Nucleus accumbens (tissue), 56 donors: ENCODE results near the gene PODXL.
A peak's percentile ranks its signal among the peaks of the same experiment; 100 is the strongest.
"Not testable (repeated sequence)": the region's sequence is repeated elsewhere in the genome, so short reads cannot be mapped to it uniquely, and the experiment has no call there.

Source experiments
- DNase-seq, 56 donors: peaks; one replicate each; lab custom pipeline; 2025; lab: John Stamatoyannopoulos, UW

PODXL gene

DNA sequence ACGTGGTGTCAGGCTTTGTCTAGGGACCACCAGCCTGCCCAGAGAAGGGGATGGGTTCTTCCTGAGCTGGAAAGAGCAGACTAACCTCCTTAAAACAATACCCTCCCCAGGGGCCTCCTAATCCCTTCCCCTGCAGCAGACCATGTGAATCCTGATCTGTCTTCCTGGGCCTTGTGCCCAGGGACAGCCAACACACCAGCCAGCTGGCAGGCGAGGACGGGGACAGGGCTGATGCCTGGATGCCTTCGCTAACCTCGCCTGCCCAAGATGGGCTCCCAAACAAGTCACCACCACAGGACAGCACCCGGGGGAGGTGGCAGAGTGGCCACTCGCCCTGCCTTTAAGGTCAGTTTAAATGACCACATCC, 17.6 kb downstream of the PODXL start:
- peak in 3 of 56 donors; percentile 8 to 25 (median 14) for DNase-seq

DNA sequence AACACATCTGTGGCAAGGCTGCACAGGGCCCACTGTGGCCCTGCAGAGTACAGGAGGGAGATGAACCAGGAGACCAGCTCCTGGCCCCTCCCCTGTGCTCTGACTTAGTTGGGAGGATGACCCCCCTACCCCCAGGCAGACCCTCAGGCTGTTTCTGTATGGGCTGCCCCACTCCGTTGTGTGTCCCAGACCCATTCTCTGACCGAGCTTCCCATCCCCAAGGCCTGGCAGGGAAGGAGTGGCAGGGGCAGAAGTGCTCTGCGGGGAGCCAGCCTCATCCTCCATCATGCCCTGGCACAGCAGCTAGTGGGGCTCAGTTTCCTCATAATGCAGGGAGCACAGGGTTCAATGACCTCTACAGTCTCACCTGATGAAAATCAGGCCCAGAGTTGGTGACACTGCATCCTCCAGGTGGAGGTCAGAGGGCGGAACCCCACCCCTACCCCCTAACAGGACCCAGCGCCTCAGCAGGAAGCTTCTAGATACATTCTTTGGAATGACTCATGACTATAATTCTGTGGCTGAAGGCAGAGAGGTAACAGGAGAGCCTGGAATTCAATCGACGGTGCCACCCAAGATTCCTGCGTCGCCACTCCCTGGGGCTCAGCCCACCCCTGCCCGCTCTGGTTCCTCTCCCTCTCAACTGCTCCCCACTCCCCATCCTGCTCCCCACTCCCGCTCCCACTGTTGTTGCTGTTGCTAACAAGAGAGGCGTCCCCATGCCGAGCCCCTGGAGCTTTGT, 18.2 kb downstream of the PODXL start:
- DNase-seq = no peak

DNA sequence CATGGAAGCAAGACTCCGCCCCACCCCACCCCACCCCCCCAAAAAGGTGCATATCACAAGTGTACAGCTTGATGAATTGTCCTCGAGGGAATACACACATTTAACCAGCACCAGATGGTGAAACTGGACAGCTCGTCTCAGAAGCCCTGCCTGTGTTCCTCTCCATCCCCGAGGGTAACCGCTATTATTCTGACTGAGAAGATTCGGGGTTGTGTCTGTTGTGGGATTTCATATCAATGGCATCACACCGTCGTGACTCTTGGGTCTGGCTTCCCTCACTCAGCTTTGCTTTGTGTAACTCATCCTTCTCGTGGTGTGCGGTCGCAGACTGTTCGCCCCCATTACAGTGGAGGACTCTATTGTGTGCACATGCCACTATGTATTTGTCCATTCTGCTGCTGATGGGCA, 18.9 kb downstream of the PODXL start:
- no peak for DNase-seq

GRCh38 chr7:131536361-131536849, 20.0 kb downstream of the PODXL start:
- no peak for DNase-seq

DNA sequence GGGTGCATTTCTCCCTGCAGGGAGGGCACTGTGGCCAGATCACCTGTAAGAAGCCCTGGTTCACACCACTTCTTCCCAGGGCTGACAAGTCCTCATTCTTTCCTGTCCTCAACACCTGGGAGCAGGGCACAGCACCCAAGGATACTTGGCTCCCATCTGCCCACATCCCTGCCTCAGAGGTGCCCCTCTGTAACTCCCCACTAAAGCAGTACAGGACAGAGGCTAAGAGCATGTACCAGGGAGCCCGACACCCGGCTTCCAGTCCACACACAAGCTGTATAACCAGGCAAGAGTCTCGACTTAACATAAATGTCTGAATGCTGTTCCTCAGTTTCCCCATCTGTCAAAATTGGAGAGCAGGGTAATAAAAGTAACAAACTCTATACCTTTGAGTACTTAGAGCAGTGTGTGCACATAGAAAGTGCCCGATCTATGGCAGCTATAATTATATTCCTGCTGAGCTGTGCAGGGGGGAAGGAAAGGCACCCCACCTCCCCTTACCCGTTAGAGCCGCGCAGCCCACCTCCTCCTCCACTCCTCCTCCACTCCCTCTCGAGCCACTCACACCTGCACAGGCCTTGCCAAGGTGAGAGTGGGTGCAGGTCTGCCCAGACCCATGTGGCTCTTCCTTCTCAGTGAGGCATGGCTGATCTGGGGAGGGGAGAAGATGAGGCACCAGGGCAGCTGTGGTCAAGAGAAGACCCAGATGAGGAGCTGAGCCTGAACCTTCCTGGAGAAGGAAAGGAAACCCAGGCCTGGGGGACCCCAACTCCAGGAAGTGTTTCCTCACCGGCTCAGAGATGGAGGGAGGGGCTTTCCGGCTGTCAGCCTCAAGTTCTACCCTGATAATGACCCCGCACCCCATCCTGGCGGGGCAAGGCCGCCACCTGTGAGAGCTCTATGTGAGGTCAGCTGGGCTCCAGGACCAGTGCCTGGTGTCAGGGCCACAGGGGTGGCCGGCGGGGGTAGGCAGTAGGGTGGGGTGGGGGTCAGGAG, 22.6 kb downstream of the PODXL start:
- DNase-seq = no peak

- no peak for DNase-seq
These were observed 23.3 kb downstream of the PODXL start for GRCh38 chr7:131533151-131533559.

GRCh38 chr7:131532570-131533091, 23.8 kb downstream of the PODXL start:
- DNase-seq = no peak

- no peak for DNase-seq
These were observed 26.3 kb downstream of the PODXL start for GRCh38 chr7:131530137-131530536.

GRCh38 chr7:131529617-131530016, 26.8 kb downstream of the PODXL start:
- no peak for DNase-seq

- no peak for DNase-seq
These were observed 27.2 kb downstream of the PODXL start for GRCh38 chr7:131529179-131529578.

DNA sequence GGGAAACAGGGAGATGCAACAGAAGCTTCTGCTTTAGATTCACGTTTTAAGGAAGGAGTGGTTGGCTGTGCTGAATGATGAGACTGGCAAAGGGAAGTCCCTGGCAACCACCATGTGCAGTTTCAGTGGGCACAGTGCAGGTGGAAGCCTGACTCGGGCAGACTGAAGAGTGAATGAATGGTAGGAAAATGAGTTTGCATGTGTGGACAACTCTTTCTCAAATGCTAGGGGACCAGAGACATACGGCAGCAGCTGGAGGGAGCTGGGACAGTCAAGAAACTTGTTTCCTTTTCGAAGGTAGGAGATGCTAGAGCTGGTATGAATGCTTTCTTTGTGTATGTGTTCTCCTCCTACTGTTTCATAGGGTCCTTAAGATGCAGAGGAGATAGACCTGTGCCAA, 29.0 kb downstream of the PODXL start:
- DNase-seq = no peak

- no peak for DNase-seq
These were observed 30.6 kb downstream of the PODXL start for GRCh38 chr7:131525820-131526219.

- no peak for DNase-seq
These were observed 31.7 kb downstream of the PODXL start for GRCh38 chr7:131524703-131525102.

DNA sequence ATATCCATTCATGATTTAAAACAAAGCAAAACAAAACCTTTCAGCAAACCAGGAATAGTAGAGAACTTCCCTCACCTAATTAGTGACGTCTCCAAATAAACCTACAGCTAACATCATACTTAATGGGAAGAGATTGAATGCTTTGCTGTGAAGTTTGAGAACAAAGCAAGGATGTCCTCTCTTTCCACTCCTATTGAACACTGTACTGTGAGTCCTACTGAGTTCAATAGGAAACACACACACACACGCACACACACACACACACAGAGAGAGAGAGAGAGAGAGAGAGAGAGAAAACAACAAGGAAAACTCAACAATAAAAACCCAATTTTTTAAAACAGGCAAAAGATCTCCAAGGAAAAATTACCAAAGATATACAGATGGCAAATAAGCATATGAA, 32.3 kb downstream of the PODXL start:
- DNase-seq = no peak

GRCh38 chr7:131522325-131522930, 34.0 kb downstream of the PODXL start:
- DNase-seq = no peak

GRCh38 chr7:131521651-131522163, 34.7 kb downstream of the PODXL start:
- no peak for DNase-seq

DNA sequence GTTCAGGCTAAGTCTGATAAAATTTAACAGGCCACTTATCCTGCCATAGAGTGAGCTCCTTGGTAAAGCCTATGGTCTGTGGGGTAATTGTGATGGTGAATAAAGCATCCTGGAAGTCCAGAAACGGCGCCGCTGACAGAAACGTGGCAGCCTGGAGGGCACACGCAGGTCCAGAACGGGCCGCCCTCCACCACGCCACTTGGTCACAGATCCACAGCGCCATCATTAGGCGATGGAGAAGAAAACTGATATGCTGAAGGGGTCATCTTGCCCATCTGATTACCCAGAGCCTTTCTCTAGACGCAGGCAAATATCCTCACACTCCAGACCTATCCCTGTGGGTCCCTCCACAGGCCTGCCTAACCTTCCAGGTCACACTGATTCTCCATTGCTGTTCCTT, 37.8 kb downstream of the PODXL start:
- DNase-seq = no peak

DNA sequence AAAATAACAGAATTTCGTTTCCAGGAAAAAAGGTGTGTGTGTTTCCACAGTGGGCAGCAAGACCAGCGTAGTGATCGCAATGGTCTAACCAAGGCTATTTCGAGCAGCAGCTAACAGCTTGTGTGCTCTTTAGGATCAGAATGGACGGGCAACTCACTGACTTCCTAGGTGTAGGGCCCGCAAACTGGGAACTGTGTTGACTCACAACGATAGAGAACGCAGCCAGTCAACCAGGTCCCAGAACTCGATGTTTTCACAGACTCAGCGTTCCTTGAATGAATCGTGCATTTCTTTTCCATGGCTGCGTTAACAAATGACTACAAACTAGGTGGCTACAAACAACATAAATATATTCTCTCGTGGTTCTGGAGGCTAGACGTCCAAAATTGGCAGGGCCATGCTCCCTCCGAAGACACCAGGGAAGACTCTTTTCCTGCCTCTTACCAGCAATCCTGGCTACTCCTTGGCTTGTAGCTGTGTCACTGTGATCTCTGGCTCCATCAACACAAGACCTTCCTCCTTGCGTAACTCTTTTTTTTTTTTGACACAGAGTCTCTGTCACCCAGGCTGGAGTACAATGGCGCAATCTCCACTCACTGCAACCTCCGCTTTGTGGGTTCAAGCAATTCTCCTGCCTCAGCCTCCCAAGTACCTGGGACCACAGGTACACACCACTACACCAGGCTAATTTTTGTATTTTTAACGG, 39.1 kb downstream of the PODXL start:
- no peak for DNase-seq

DNA sequence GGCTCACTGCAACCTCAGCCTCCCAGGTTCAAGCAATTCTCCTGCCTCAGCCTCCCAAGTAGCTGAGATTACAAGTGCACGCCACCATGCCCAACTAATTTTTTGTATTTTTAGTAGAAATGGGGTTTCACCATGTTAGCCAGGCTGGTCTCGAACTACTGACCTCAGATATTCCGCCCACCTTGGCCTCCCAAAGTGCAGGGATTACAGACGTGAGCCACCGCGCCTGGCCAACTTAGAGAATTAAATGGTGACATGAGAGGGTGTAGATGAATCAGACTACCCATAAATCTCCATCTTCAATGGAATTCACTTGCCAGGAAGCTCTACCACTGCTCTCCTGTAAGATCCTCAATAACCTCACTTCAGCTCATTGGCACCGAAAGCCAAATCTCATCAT, 41.0 kb downstream of the PODXL start:
- DNase-seq = not testable (repeated sequence)
